Neuronal stem cell (in vitro differentiated cells): Measurements from ENCODE around the gene REPIN1.

Experiments used
- DNase-seq: peaks from one replicate; pipeline ENCODE4 v3.0.0-alpha.2; 2013; ENCODE audit warnings: low spot score
- H2AFZ ChIP-seq: one replicate; pipeline ENCODE4 v1.6.1; 2013; ENCODE audit warnings: mild to moderate bottlenecking, low read length, inconsistent platforms
- H2AK5ac ChIP-seq: 2 replicates; pipeline ENCODE4 v1.6.1; 2013; ENCODE audit warnings: low read depth, mild to moderate bottlenecking, inconsistent platforms, low read length, moderate library complexity, mixed read lengths
- H2BK120ac ChIP-seq: 2 replicates; pipeline ENCODE4 v1.6.1; 2013; ENCODE audit warnings: low read depth, mild to moderate bottlenecking, inconsistent platforms, low read length, moderate library complexity, mixed read lengths
- H2BK12ac ChIP-seq: one replicate; pipeline ENCODE4 v1.6.1; 2013; ENCODE audit warnings: low read length, inconsistent platforms
- H2BK15ac ChIP-seq: 2 replicates; pipeline ENCODE4 v1.6.1; 2013; ENCODE audit warnings: mild to moderate bottlenecking, low read length, inconsistent platforms, mixed read lengths
- H2BK5ac ChIP-seq: one replicate; pipeline ENCODE4 v1.6.1; 2013; ENCODE audit warnings: inconsistent platforms, mild to moderate bottlenecking, low read length, moderate library complexity
- H3K14ac ChIP-seq: one replicate; pipeline ENCODE4 v1.6.1; 2013; ENCODE audit warnings: low read length, inconsistent platforms
- H3K18ac ChIP-seq: 2 replicates; pipeline ENCODE4 v1.6.1; 2013; ENCODE audit warnings: low read length, inconsistent platforms
- H3K23ac ChIP-seq: 2 replicates; pipeline ENCODE4 v1.6.1; 2013; ENCODE audit warnings: low read depth, mild to moderate bottlenecking, mixed read lengths, low read length, inconsistent platforms; ENCODE audit not compliant: poor library complexity
- H3K27ac ChIP-seq: replicated peaks from 3 replicates; pipeline ENCODE4 v1.5.1; 2013; ENCODE audit warnings: low read length, inconsistent platforms
- H3K27me3 ChIP-seq, 3 experiments: 2 replicates each; pipeline ENCODE4 v1.6.1; 2013; ENCODE audit warnings: low read length in 3 of 3, mild to moderate bottlenecking in 2 of 3, inconsistent platforms in 1 of 3, low read depth in 1 of 3, mixed read lengths in 1 of 3, moderate library complexity in 1 of 3; ENCODE audit not compliant: control insufficient read depth in 3 of 3, insufficient read depth in 3 of 3
- H3K36me3 ChIP-seq, 2 donors: replicated peaks in 1 of 2; 2 replicates each; pipeline ENCODE4 v1.6.1; 2013; ENCODE audit warnings: low read length in 2 of 2; ENCODE audit not compliant: control insufficient read depth in 2 of 2, insufficient read depth in 2 of 2
- H3K4ac ChIP-seq: 2 replicates; pipeline ENCODE4 v1.6.1; 2013; ENCODE audit warnings: inconsistent platforms, mild to moderate bottlenecking, low read length, moderate library complexity
- H3K4me1 ChIP-seq, 2 donors: 1 replicate in 1 of 2; 2 replicates in 1 of 2; pipeline ENCODE4 v1.6.1; 2013; ENCODE audit warnings: low read length in 2 of 2, low read depth in 1 of 2; ENCODE audit not compliant: control insufficient read depth in 2 of 2, insufficient read depth in 1 of 2
- H3K4me2 ChIP-seq: one replicate; pipeline ENCODE4 v1.6.1; 2013; ENCODE audit warnings: mild to moderate bottlenecking, low read length, inconsistent platforms; ENCODE audit not compliant: insufficient read depth, poor library complexity, severe bottlenecking
- H3K4me3 ChIP-seq, 2 donors: 2 replicates each; pipeline ENCODE4 v1.5.1; 2013; ENCODE audit warnings: low read length in 2 of 2, mild to moderate bottlenecking in 2 of 2, inconsistent platforms in 1 of 2, moderate library complexity in 1 of 2
- H3K79me1 ChIP-seq: one replicate; pipeline ENCODE4 v1.6.1; 2013; ENCODE audit warnings: low read depth, mild to moderate bottlenecking, inconsistent platforms, low read length, moderate library complexity
- H3K9ac ChIP-seq: one replicate; pipeline ENCODE4 v1.6.1; 2013; ENCODE audit warnings: mild to moderate bottlenecking, low read depth, low read length, inconsistent platforms; ENCODE audit not compliant: poor library complexity
- H3K9me3 ChIP-seq, 2 donors: replicated peaks in 1 of 2; 2 replicates each; pipeline versions ENCODE3 to v1.6.1; 2013; ENCODE audit warnings: low read length in 2 of 2, mild to moderate bottlenecking in 2 of 2, inconsistent platforms in 1 of 2, low read depth in 1 of 2, mixed read lengths in 1 of 2, moderate library complexity in 1 of 2; ENCODE audit not compliant: control insufficient read depth in 2 of 2, insufficient read depth in 1 of 2
- H4K8ac ChIP-seq: one replicate; pipeline ENCODE4 v1.6.1; 2013; ENCODE audit warnings: low read depth, mild to moderate bottlenecking, inconsistent platforms, low read length, moderate library complexity
- H4K91ac ChIP-seq: one replicate; pipeline ENCODE4 v1.6.1; 2013; ENCODE audit warnings: low read length, low read depth, mild to moderate bottlenecking, inconsistent platforms; ENCODE audit not compliant: poor library complexity
- WGBS, 2 donors: extraction: QIAGEN DNeasy Blood & Tissue Kit; methylation state at CpG; one replicate each; pipeline ENCODE4 v1.1.7; 2013; ENCODE audit warnings: missing lambda C conversion rate in 2 of 2, mixed read lengths in 1 of 2; ENCODE audit not compliant: insufficient read length in 2 of 2, insufficient replicate concordance in 1 of 2; ENCODE audit errors: extremely low coverage in 2 of 2; 5-methylcytosine and 5-hydroxymethylcytosine counted together

The REPIN1 gene

GRCh38 chr7:150329331-150330120 is 39.1 kb upstream of the REPIN1 start:
- no peak overlapping the region for H4K8ac ChIP-seq
- peak overlapping the region; percentile 16 for H3K18ac ChIP-seq
- H3K4me1 ChIP-seq = peaks cover 2% of the 10 kb centered on the region in 2 donors
- H3K79me1 ChIP-seq = no peaks in the 10 kb centered on the region
- H3K14ac ChIP-seq = no peak overlapping the region
- H3K36me3 ChIP-seq = no peaks in the 10 kb centered on the region
- H2AFZ ChIP-seq = no peak overlapping the region
- no peak overlapping the region for H2BK120ac ChIP-seq
- H3K23ac ChIP-seq = peak overlapping the region; percentile 86
- no peak for DNase-seq
- no peak overlapping the region for H3K27ac ChIP-seq
- H3K4me3 ChIP-seq = no peak overlapping the region
- no CpG with 5 or more reads among the region's 22 CpGs for WGBS, 2 donors
- no peaks in the 10 kb centered on the region for H3K9me3 ChIP-seq
- no peak overlapping the region for H3K4ac ChIP-seq
- H4K91ac ChIP-seq = no peak overlapping the region
- peak overlapping the region; percentile 51 for H2AK5ac ChIP-seq
- H2BK12ac ChIP-seq = no peak overlapping the region
- H3K9ac ChIP-seq = no peak overlapping the region
- peaks cover 0 to 6% (median 0%) of the 10 kb centered on the region in 3 experiments for H3K27me3 ChIP-seq
- H2BK15ac ChIP-seq = peak overlapping the region; percentile 68
- H2BK5ac ChIP-seq = no peak overlapping the region
- H3K4me2 ChIP-seq = no peak overlapping the region

- no peak for DNase-seq
- Histone ChIP-seq H3K4me1 (no peaks in the 10 kb centered on the region), H3K14ac (no peak overlapping the region), H3K9ac (peak overlapping the region; percentile 13), H3K4me2 (no peak overlapping the region), H4K8ac (no peak overlapping the region), H3K27ac (no peak overlapping the region), H2AFZ (no peak overlapping the region), H2BK12ac (no peak overlapping the region), H3K9me3 (no peaks in the 10 kb centered on the region), H3K36me3 (no peaks in the 10 kb centered on the region), H3K23ac (peak overlapping the region; percentile 86), H3K4me3 (no peak overlapping the region), H2BK5ac (no peak overlapping the region), H3K27me3 (peaks cover 0 to 6% (median 0%) of the 10 kb centered on the region in 3 experiments), H2BK120ac (no peak overlapping the region), H3K79me1 (no peaks in the 10 kb centered on the region), H3K4ac (peak overlapping the region; percentile 53), H4K91ac (no peak overlapping the region), H2AK5ac (peak overlapping the region; percentile 51), H2BK15ac (peak overlapping the region; percentile 68), H3K18ac (peak overlapping the region; percentile 21)
- WGBS, 2 donors = no CpG with 5 or more reads among the region's 19 CpGs
Measured at GRCh38 chr7:150330211-150330885, 38.3 kb upstream of the REPIN1 start.

- no peak for DNase-seq
- Histone ChIP-seq H3K4me2 (no peak overlapping the region), H3K9ac (peak overlapping the region; percentile 33), H2AFZ (no peak overlapping the region), H3K27me3 (peaks cover 0 to 6% (median 0%) of the 10 kb centered on the region in 3 experiments), H3K4me3 (no peak overlapping the region), H4K91ac (peak overlapping the region; percentile 76), H3K9me3 (no peaks in the 10 kb centered on the region), H4K8ac (no peak overlapping the region), H3K14ac (no peak overlapping the region), H3K36me3 (no peaks in the 10 kb centered on the region), H2BK5ac (no peak overlapping the region), H2AK5ac (peak overlapping the region; percentile 46), H3K4ac (no peak overlapping the region), H3K79me1 (no peaks in the 10 kb centered on the region), H2BK15ac (peak overlapping the region; percentile 38), H3K27ac (no peak overlapping the region), H2BK12ac (no peak overlapping the region), H3K4me1 (peaks cover 0 to 3% of the 10 kb centered on the region in 2 donors), H2BK120ac (peak overlapping the region; percentile 24), H3K23ac (peak overlapping the region; percentile 70), H3K18ac (peak overlapping the region; percentile 13)
- 100% methylated on average over 3 of the region's 18 CpGs; no CpG with 5 or more reads in 1 of the 2 donors for WGBS, 2 donors
Measured at GRCh38 chr7:150332852-150333635, 35.6 kb upstream of the REPIN1 start.
